ENCODE results near the gene AJAP1. TPM values are rescaled to one million over a fixed set of nuclear protein-coding genes. Genes with fewer than 3 reads are reported as not detected.

AJAP1 gene
- total and polyA plus RNA-seq, 2 of the 13 experiments (the other 11 are each of a cell fraction or from before 2014, with no cell fraction given), result not detected

DNA sequence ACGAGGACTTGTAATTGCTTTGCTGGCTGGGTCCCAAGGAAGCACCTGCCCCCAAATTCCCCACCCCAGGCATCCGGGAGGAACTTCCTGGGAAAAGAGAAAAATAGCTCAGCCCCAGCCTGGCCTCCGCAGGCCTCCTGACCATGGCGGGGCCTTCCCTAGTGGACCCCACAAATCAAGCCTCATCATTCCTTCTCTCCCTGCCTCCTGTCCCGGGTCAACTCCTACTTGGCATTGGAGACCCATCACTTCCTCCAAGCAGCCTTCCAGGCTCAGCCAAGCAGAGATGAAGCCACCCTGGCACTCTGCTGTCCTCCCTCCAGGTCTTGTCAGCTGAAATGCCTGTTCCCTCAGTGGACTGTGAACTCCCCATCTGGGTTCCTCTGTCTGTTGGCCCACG lies 38.0 kb downstream of the AJAP1 start (continued):
- TF ChIP-seq ZNF687 (CRISPR knock-in tag; IDR thresholded peaks at IDR 0.05) (no peak), NR2C2 (CRISPR knock-in tag; IDR thresholded peaks at IDR 0.05; ENCODE audit: borderline replicate concordance) (no peak), ZNF34 (CRISPR knock-in tag; IDR thresholded peaks at IDR 0.05; ENCODE audit: borderline replicate concordance) (no peak), SP140L (CRISPR knock-in tag; IDR thresholded peaks at IDR 0.05; ENCODE audit: borderline replicate concordance) (no peak), ZSCAN30 (CRISPR knock-in tag; IDR thresholded peaks at IDR 0.05) (no peak)

DNA sequence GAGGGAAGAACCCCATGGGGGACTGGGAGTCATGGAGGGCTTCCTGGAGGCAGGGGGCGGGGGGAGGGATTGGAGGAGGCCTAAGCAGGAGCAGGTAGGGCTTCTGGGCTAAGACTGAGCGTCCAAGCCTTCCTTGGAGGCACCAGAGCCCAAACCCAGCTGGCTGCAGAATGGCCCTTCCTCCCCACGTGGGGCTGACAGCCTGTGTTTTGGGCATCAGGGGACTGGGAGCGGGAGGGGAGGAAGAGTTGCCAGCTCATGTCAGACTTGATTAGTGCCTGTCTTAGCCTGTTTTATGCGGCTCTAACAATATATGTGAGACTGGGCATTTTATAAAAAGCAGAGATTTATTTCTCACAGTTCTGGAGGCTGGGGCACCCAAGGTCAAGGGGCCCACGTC lies 38.9 kb downstream of the AJAP1 start:
- TF ChIP-seq, protein P1, sequence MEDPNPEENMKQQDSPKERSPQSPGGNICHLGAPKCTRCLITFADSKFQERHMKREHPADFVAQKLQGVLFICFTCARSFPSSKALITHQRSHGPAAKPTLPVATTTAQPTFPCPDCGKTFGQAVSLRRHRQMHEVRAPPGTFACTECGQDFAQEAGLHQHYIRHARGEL (CRISPR knock-in tag; IDR thresholded peaks at IDR 0.05), result no peak
- TF ChIP-seq KDM4B (CRISPR knock-in tag; IDR thresholded peaks at IDR 0.05) (no peak), MIER3 (CRISPR knock-in tag; IDR thresholded peaks at IDR 0.05; ENCODE audit: borderline replicate concordance) (no peak), BHLHE40 (IDR thresholded peaks at IDR 0.05; ENCODE audit: low read length) (no peak), DRAP1 (CRISPR knock-in tag; IDR thresholded peaks at IDR 0.05) (no peak), ZNF558 (CRISPR knock-in tag; IDR thresholded peaks at IDR 0.05; ENCODE audit: borderline replicate concordance) (no peak), CREBL2 (CRISPR knock-in tag; IDR thresholded peaks at IDR 0.05; ENCODE audit: borderline replicate concordance) (no peak)
- TF ChIP-seq, protein P2, sequence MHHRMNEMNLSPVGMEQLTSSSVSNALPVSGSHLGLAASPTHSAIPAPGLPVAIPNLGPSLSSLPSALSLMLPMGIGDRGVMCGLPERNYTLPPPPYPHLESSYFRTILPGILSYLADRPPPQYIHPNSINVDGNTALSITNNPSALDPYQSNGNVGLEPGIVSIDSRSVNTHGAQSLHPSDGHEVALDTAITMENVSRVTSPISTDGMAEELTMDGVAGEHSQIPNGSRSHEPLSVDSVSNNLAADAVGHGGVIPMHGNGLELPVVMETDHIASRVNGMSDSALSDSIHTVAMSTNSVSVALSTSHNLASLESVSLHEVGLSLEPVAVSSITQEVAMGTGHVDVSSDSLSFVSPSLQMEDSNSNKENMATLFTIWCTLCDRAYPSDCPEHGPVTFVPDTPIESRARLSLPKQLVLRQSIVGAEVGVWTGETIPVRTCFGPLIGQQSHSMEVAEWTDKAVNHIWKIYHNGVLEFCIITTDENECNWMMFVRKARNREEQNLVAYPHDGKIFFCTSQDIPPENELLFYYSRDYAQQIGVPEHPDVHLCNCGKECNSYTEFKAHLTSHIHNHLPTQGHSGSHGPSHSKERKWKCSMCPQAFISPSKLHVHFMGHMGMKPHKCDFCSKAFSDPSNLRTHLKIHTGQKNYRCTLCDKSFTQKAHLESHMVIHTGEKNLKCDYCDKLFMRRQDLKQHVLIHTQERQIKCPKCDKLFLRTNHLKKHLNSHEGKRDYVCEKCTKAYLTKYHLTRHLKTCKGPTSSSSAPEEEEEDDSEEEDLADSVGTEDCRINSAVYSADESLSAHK (CRISPR knock-in tag; IDR thresholded peaks at IDR 0.05; ENCODE audit: borderline replicate concordance), result no peak
- no peak overlapping the region for H2AFZ ChIP-seq (ENCODE audit: low read length)
- ATAC-seq (no peak), DNase-seq (ENCODE audit: low spot score) (no peak), FAIRE-seq (no peak)
- in situ Hi-C loops (cut with HindIII; ENCODE audit: extremely low pct_ligation_motif_present, low pct_unique_long_range_greater_than_20kb) (no loop called here), intact Hi-C loops (cut with micrococcal nuclease; ENCODE audit: unreplicated experiment) (no loop called here)
- H3K27me3 ChIP-seq (ENCODE audit: control insufficient read depth in 1 of 2, insufficient read depth in 2 of 2, low read length in 2 of 2), result peaks cover 1 to 5% of the 10 kb centered on the region in 2 experiments; a peak in 3 of 5 replicates
- no peaks in the 10 kb centered on the region for H3K4me1 ChIP-seq (ENCODE audit: insufficient read depth, low read length)
- no peaks in the 10 kb centered on the region for H3K79me2 ChIP-seq (ENCODE audit: insufficient read depth, low read length)
- H3K4me2 ChIP-seq (ENCODE audit: low read depth, low read length), result no peak overlapping the region
- POLR2A ChIA-PET, result no interaction called here
- H3K36me3 ChIP-seq (replicated peaks in 1 of 2; ENCODE audit: control insufficient read depth in 1 of 2, insufficient read depth in 2 of 2, low read length in 2 of 2), result no peaks in the 10 kb centered on the region
- no peaks in the 10 kb centered on the region for H3K9me3 ChIP-seq (ENCODE audit: low read length)
- no TSS peak for BruUV-seq (replicated peaks)
- WGBS (ENCODE audit: low lambda C conversion rate), result 6% methylated on average over 2 of the region's 6 CpGs
- no peak overlapping the region for H3K9ac ChIP-seq (ENCODE audit: insufficient read depth, low read depth, low read length)
- H3K27ac ChIP-seq (ENCODE audit: extremely low read length, insufficient read depth, low read length), result no peak overlapping the region
- H4K20me1 ChIP-seq (ENCODE audit: insufficient read depth, low read length), result no peaks in the 10 kb centered on the region
- H3K4me3 ChIP-seq (replicated peaks in 1 of 3; ENCODE audit: insufficient read depth in 1 of 3, low read depth in 2 of 3, low read length in 3 of 3), result no peak overlapping the region
- CTCF ChIA-PET (ENCODE audit: low intra/inter-chr PET ratio, low total read pairs), result no interaction called here
